Measurements from ENCODE around the gene RNF144B.
"Not testable (repeated sequence)": the region's sequence is repeated elsewhere in the genome, so short reads cannot be mapped to it uniquely, and the experiment has no call there.

Gene RNF144B

DNA sequence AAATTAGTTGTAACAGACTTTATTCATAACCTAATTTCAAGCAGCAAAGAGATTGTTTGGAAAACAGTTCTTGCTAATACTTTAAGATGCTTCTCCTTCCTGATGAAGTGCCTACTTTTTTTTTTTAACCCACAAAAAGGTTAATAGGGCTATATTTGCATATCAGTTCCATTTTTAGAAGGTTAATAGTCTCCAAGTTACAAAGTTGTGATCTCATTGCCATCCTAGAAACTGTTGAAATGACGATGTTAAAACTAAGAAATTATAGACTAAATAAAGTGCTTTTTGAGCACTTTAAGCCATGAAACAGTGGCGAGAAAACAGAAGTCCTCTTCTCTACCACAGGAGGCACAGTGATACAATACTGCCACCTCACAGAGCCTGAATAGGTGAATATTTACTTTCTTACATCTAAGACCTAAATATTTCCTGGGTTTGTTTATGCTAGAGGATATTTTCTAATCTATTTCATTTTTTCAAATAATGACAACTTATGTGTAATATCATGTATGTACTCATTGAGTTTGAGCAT is 5.3 kb downstream of the RNF144B start:
- no peak overlapping the region for H3K27ac ChIP-seq
- H3K36me3 ChIP-seq (replicated peaks): no peaks in the 10 kb centered on the region
- in situ Hi-C loops (cut with HindIII; ENCODE audit: low pct_ligation_motif_present, low sequenced_read_pairs): no loop called here
- TF ChIP-seq, protein P1, sequence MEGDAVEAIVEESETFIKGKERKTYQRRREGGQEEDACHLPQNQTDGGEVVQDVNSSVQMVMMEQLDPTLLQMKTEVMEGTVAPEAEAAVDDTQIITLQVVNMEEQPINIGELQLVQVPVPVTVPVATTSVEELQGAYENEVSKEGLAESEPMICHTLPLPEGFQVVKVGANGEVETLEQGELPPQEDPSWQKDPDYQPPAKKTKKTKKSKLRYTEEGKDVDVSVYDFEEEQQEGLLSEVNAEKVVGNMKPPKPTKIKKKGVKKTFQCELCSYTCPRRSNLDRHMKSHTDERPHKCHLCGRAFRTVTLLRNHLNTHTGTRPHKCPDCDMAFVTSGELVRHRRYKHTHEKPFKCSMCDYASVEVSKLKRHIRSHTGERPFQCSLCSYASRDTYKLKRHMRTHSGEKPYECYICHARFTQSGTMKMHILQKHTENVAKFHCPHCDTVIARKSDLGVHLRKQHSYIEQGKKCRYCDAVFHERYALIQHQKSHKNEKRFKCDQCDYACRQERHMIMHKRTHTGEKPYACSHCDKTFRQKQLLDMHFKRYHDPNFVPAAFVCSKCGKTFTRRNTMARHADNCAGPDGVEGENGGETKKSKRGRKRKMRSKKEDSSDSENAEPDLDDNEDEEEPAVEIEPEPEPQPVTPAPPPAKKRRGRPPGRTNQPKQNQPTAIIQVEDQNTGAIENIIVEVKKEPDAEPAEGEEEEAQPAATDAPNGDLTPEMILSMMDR (IDR thresholded peaks at IDR 0.05; ENCODE audit: low read depth, low read length, missing control alignments): no peak
- no peaks in the 10 kb centered on the region for H3K27me3 ChIP-seq (replicated peaks)
- DNase-seq: no peak
- no peak overlapping the region for H3K4me3 ChIP-seq (ENCODE audit: low read depth, low read length)

DNA sequence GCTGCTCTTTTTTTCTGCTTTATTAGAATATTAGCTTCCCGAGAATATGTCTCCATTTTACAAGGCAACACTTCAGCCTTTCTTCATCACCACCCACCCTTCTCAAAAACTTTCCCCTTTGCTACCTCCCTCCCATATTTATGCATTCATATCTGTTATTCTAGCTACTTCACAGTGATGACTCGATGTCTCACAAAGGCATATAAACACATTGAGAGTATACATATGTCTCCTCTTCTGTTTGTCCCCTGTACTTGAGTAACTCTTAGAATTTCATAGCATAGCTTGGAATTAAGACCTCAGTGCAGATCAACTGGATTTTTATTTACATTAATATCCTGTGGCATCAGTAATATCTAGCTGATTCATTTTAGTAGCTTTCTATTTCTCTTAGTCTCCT is 6.5 kb downstream of the RNF144B start:
- in situ Hi-C loops (cut with HindIII; ENCODE audit: low pct_ligation_motif_present, low sequenced_read_pairs): no loop called here
- Histone ChIP-seq H3K4me3 (ENCODE audit: low read depth, low read length) (no peak overlapping the region), H3K36me3 (replicated peaks) (no peaks in the 10 kb centered on the region), H3K27me3 (replicated peaks) (no peaks in the 10 kb centered on the region), H3K27ac (no peak overlapping the region)
- no peak for DNase-seq
- TF ChIP-seq, protein P1 (IDR thresholded peaks at IDR 0.05; ENCODE audit: low read depth, low read length, missing control alignments): no peak

DNA sequence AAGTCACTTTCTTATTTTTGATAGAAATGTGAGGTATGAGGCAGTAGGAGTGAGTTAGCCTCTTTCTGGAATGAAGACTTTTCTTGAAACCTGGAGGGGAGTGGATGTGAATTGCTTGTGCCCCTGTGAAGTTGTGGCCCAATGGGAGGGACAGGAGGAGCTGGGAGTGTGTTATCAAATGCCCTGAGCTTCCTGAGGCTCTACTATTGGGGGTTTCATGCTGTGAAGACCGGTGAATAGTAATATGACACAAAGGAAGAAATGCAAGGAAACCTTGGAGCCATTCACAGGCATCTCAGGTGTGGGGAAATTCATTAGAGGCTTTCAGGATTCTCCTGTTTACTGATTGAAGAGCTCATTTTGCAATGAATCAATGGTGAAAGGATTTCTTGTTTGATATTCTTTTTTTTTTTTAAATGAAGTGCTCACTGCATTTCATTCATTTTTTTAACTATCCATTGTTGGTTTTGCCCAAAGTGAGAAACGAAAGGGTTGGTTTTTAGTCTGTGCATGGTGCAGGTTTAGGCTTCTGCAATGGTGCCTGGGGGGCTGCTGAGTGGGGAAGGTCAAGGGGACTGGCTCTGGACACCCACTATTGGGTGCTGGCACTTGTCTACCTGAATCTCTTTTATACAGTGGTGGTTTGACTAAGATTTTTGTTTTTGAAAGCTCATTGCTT is 8.2 kb downstream of the RNF144B start:
- Histone ChIP-seq H3K27me3 (replicated peaks) (no peaks in the 10 kb centered on the region), H3K36me3 (replicated peaks) (no peaks in the 10 kb centered on the region), H3K27ac (peak overlapping the region; percentile 42), H3K4me3 (ENCODE audit: low read depth, low read length) (no peak overlapping the region)
- DNase-seq: no peak
- TF ChIP-seq, protein P1 (IDR thresholded peaks at IDR 0.05; ENCODE audit: low read depth, low read length, missing control alignments): no peak
- in situ Hi-C loops (cut with HindIII; ENCODE audit: low pct_ligation_motif_present, low sequenced_read_pairs): no loop called here

DNA sequence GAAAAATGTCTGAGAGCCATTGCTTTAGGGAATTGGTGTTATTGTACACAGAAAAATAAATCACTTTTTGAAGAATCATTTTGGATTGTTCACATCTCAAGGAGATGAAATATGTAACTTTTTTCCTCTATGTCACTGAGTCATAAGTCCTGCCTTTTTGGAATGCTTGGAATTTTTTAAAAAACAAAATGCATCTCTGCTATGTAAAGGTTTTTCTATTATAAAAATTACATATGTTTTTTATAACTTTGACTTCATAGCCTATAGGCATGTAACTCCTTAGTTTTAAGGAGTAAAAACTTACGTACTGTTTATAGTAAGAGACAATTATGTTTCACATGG is 8.7 kb downstream of the RNF144B start:
- DNase-seq: no peak
- no peaks in the 10 kb centered on the region for H3K36me3 ChIP-seq (replicated peaks)
- H3K27me3 ChIP-seq (replicated peaks): no peaks in the 10 kb centered on the region
- peak overlapping the region; percentile 42 for H3K27ac ChIP-seq
- no peak overlapping the region for H3K4me3 ChIP-seq (ENCODE audit: low read depth, low read length)
- TF ChIP-seq, protein P1 (IDR thresholded peaks at IDR 0.05; ENCODE audit: low read depth, low read length, missing control alignments): no peak
- in situ Hi-C loops (cut with HindIII; ENCODE audit: low pct_ligation_motif_present, low sequenced_read_pairs): no loop called here

DNA sequence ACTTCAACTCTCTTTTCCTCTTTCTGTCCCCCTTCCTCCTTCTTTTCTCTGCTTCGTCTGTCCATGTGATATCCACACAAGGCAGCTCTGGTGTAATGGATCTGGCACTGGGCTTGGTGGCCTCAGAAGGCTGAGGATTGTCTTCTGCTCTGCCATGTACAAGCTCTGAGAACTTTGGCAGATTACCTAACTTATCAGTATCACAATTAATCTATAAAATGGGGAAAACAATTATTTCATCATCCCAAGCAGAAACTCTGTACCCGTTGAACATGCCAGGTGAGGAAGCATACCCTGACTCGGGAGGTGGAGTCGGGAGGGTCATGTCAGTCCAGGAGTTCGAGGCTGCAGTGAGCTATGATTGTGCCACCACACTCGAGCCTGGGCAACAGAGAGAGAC is 10.6 kb downstream of the RNF144B start:
- H3K27me3 ChIP-seq (replicated peaks): no peaks in the 10 kb centered on the region
- no peak overlapping the region for H3K27ac ChIP-seq
- in situ Hi-C loops (cut with HindIII; ENCODE audit: low pct_ligation_motif_present, low sequenced_read_pairs): no loop called here
- no peaks in the 10 kb centered on the region for H3K36me3 ChIP-seq (replicated peaks)
- no peak for DNase-seq
- no peak overlapping the region for H3K4me3 ChIP-seq (ENCODE audit: low read depth, low read length)
- TF ChIP-seq, protein P1 (IDR thresholded peaks at IDR 0.05; ENCODE audit: low read depth, low read length, missing control alignments): no peak

DNA sequence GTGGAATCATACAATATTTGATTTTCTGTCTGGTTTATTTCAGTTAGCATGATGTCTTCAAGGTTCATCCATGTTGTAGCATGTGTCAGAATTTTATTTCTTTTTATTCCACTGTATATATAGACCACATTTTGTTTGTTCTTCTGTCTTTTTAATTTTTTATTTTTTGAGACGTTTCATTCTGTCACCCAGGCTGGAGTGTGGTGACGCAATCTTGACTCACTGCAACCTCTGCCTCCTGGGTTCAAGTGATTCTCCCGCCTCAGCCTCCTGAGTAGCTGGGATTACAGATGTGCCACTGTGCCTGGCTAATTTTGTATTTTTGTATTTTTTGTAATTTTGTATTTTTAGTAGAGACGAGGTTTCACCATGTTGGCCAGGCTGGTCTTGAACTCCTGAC is 11.1 kb downstream of the RNF144B start:
- DNase-seq; H3K27ac ChIP-seq; H3K4me3 ChIP-seq (ENCODE audit: low read depth, low read length); H3K27me3 ChIP-seq (replicated peaks); H3K36me3 ChIP-seq (replicated peaks); in situ Hi-C loops (cut with HindIII; ENCODE audit: low pct_ligation_motif_present, low sequenced_read_pairs): not testable (repeated sequence)
